A549 (cell line): Measurements from ENCODE around the gene DIO3. TPM values are rescaled to one million over a fixed set of nuclear protein-coding genes. Genes with fewer than 3 reads are reported as not detected.

Source experiments
- ATAC-seq, 2 experiments: fragments of 200-7000 bp in 1 of 2; fragments of >200 bp in 1 of 2; cut with Nextera tagmentation in 1 of 2; cut with Tn5 transposase in 1 of 2; 3 replicates each; pipeline versions ENCODE4 v1.8.0 to v1.9.1; 2018 to 2020; ENCODE audit warnings: mild to moderate bottlenecking in 1 of 2, moderate library complexity in 1 of 2
- CTCF ChIA-PET: fragments of 300-600 bp; sonication (Branson Sonifier 250); formaldehyde crosslinking; extraction: SDS; loops from one replicate; lab custom pipeline; 2021; ENCODE audit warnings: antibody characterized with exemption, inconsistent platforms; lab: Yijun Ruan, JAX
- POLR2A ChIA-PET: fragments of 350-600 bp; formaldehyde crosslinking; extraction: SDS; loops from one replicate; lab custom pipeline; 2021; ENCODE audit warnings: antibody characterized with exemption, inconsistent platforms; lab: Yijun Ruan, JAX
- DNase-seq, 2 experiments: peaks; one replicate each; pipeline versions ENCODE4 v3.0.0 to v3.0.0-alpha.2; 2011 to 2016; ENCODE audit warnings: low read depth in 1 of 2, low spot score in 1 of 2
- FAIRE-seq: peaks from 2 replicates; lab custom pipeline; 2011; peaks lifted over from hg19 to GRCh38; lab: Jason Lieb, UNC
- H3K27ac ChIP-seq, 2 experiments: fragments of >200 bp; sonication (Bioruptor Twin); formaldehyde crosslinking; 3 replicates each; pipeline ENCODE4 v1.5.1; 2016 to 2017
- H3K4me1 ChIP-seq: fragments of >200 bp; sonication (Bioruptor Twin); formaldehyde crosslinking; 3 replicates; pipeline ENCODE4 v1.6.1; 2016
- H3K4me2 ChIP-seq: fragments of >200 bp; sonication (Bioruptor Twin); formaldehyde crosslinking; 3 replicates; pipeline ENCODE4 v1.6.1; 2016
- H3K4me3 ChIP-seq: fragments of >200 bp; sonication (Bioruptor Twin); formaldehyde crosslinking; 3 replicates; pipeline ENCODE4 v1.5.1; 2016
- H3K9me3 ChIP-seq: fragments of >200 bp; sonication (Bioruptor Twin); formaldehyde crosslinking; 3 replicates; pipeline ENCODE4 v1.6.1; 2016
- CBX8 ChIP-seq: fragments of 200-600 bp; sonication (generic); IDR thresholded peaks from 2 replicates; pipeline ENCODE4 v1.6.1; 2016
- CTCF ChIP-seq: fragments of >200 bp; sonication (Bioruptor Twin); formaldehyde crosslinking; IDR thresholded peaks from 3 replicates; pipeline ENCODE4 v1.5.1; 2016
- EHMT2 ChIP-seq: fragments of 200-600 bp; sonication (generic); IDR thresholded peaks from 2 replicates; pipeline ENCODE4 v1.6.1; 2016; ENCODE audit warnings: antibody characterized with exemption, low read depth, mild to moderate bottlenecking, moderate library complexity
- EP300 ChIP-seq, 2 experiments: fragments of >200 bp; sonication (Bioruptor Twin); formaldehyde crosslinking; IDR thresholded peaks; 2 replicates in 1 of 2; 3 replicates in 1 of 2; pipeline ENCODE4 v1.6.1; 2016 to 2017
- HDAC2 ChIP-seq: fragments of 200-600 bp; sonication (generic); IDR thresholded peaks from 2 replicates; pipeline ENCODE4 v1.6.1; 2016
- HMGXB4 ChIP-seq: fragments of 250-450 bp; sonication (Bioruptor Pico); IDR thresholded peaks from 2 replicates; pipeline ENCODE4 v1.5.0; 2021; ENCODE audit warnings: mild to moderate bottlenecking, moderate library complexity, borderline replicate concordance
- JUN ChIP-seq, 2 experiments: fragments of >200 bp; sonication (Bioruptor Twin); formaldehyde crosslinking; IDR thresholded peaks; 2 replicates in 1 of 2; 3 replicates in 1 of 2; pipeline ENCODE4 v1.6.1; 2016 to 2017
- JUNB ChIP-seq: fragments of >200 bp; sonication (Bioruptor Twin); formaldehyde crosslinking; IDR thresholded peaks from 2 replicates; pipeline ENCODE4 v1.6.1; 2016
- KDM5A ChIP-seq: fragments of 200-600 bp; sonication (generic); IDR thresholded peaks from 2 replicates; pipeline ENCODE4 v1.6.1; 2016; ENCODE audit warnings: antibody characterized with exemption, mild to moderate bottlenecking
- NFE2L2 ChIP-seq: fragments of 150-350 bp; conservative IDR thresholded peaks from 2 replicates; pipeline ENCODE4 v1.6.1; 2014; ENCODE audit warnings: low read length
- PBX3 ChIP-seq: IDR thresholded peaks from 2 replicates; pipeline ENCODE4 v1.6.1; 2012
- POLR2AphosphoS2 ChIP-seq: conservative IDR thresholded peaks from 2 replicates; pipeline ENCODE4 v1.6.1; 2012; ENCODE audit warnings: low read length, improper control_type of control experiment, inconsistent platforms
- SMC3 ChIP-seq: fragments of >200 bp; sonication (Bioruptor Twin); formaldehyde crosslinking; IDR thresholded peaks from 3 replicates; pipeline ENCODE4 v1.6.1; 2018; ENCODE audit warnings: inconsistent platforms
- TP53 ChIP-seq: fragments of 250-450 bp; sonication (Bioruptor Pico); IDR thresholded peaks from 2 replicates; pipeline ENCODE4 v1.5.0; 2021; ENCODE audit warnings: mild to moderate bottlenecking, moderate library complexity
- ZNF302 ChIP-seq: fragments of 250-450 bp; sonication (Bioruptor Pico); IDR thresholded peaks from 2 replicates; pipeline ENCODE4 v1.9.0; 2021; ENCODE audit warnings: inconsistent platforms, mild to moderate bottlenecking, moderate library complexity
- ZSCAN20 ChIP-seq: fragments of 250-450 bp; sonication (Bioruptor Pico); IDR thresholded peaks from 2 replicates; pipeline ENCODE4 v1.8.0; 2022; ENCODE audit warnings: mild to moderate bottlenecking, moderate library complexity
- WGBS: methylation state at CpG from one replicate; pipeline ENCODE4 v1.1.6; 2017; ENCODE audit errors: missing lambda C conversion rate; 5-methylcytosine and 5-hydroxymethylcytosine counted together
- polyA minus RNA-seq: library from RNA; depleted of rRNA, polyadenylated mRNA; stranded (reverse); fragments of >200 nt; gene quantifications from 2 replicates; pipeline ENCODE4 v1.2.3, GENCODE V29; 2011; rRNA and poly(A)+ RNA removed
- polyA plus RNA-seq, 4 experiments: library from polyadenylated mRNA; depleted of rRNA in 3 of 4; stranded (reverse); fragments of >200 nt; fragmentation: RNase III in 1 of 4; extraction: RNeasy Plus Mini Kit Qiagen cat#74134 plus additional on column Dnase treatment in 1 of 4; gene quantifications; 2 replicates in 3 of 4; 3 replicates in 1 of 4; pipeline ENCODE4 v1.2.3, GENCODE V29; 2011 to 2017
- TF ChIP-seq, protein P1 (sequence below): fragments of 250-450 bp; sonication (Bioruptor Pico); IDR thresholded peaks from 2 replicates; pipeline ENCODE4 v1.5.0; 2020; ENCODE audit warnings: low read depth, mild to moderate bottlenecking, moderate library complexity
- TF ChIP-seq, protein P2 (sequence below): fragments of >200 bp; sonication (Bioruptor Twin); formaldehyde crosslinking; IDR thresholded peaks from 3 replicates; pipeline ENCODE4 v1.6.1; 2016
- TF ChIP-seq, protein P3 (sequence below): IDR thresholded peaks from 2 replicates; pipeline ENCODE4 v1.6.1; 2012

Gene DIO3
- 0.04 TPM in 1 of 2 replicates, not detected in the other for polyA plus RNA-seq (2011; rRNA removed)
- polyA plus RNA-seq (2012; cell fraction: cytosol; rRNA removed) = 0.09 and 0.14 TPM in 2 replicates
- polyA plus RNA-seq (2012; cell fraction: nucleus; rRNA removed) = 0.12 and 0.23 TPM in 2 replicates
- 0.08 to 0.09 TPM in 2 of 3 replicates, not detected in the other for polyA plus RNA-seq (2017; fragmentation: RNase III; extraction: RNeasy Plus Mini Kit Qiagen cat#74134 plus additional on column Dnase treatment)
- polyA minus RNA-seq = not detected in 2 replicates

- Histone ChIP-seq H3K27ac (no peak within 1 kb of the TSS), H3K4me1 (peaks cover 23% of the 10 kb centered on the region), H3K4me3 (no peak within 1 kb of the TSS), H3K9me3 (peaks cover 12% of the 10 kb centered on the region; the same call in 2 of the 3 replicates), H3K4me2 (no peak within 1 kb of the TSS)
- ChIA-PET POLR2A (no interaction called here), CTCF (no interaction called here)
- ATAC-seq = no peak
- FAIRE-seq = no peak
- TF ChIP-seq, protein P1, sequence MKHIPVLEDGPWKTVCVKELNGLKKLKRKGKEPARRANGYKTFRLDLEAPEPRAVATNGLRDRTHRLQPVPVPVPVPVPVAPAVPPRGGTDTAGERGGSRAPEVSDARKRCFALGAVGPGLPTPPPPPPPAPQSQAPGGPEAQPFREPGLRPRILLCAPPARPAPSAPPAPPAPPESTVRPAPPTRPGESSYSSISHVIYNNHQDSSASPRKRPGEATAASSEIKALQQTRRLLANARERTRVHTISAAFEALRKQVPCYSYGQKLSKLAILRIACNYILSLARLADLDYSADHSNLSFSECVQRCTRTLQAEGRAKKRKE (CRISPR knock-in tag) = no peak
- TF ChIP-seq CBX8 = no peak
- TF ChIP-seq HDAC2 = no peak
- TF ChIP-seq TP53 (CRISPR knock-in tag) = no peak
- TF ChIP-seq, protein P2, sequence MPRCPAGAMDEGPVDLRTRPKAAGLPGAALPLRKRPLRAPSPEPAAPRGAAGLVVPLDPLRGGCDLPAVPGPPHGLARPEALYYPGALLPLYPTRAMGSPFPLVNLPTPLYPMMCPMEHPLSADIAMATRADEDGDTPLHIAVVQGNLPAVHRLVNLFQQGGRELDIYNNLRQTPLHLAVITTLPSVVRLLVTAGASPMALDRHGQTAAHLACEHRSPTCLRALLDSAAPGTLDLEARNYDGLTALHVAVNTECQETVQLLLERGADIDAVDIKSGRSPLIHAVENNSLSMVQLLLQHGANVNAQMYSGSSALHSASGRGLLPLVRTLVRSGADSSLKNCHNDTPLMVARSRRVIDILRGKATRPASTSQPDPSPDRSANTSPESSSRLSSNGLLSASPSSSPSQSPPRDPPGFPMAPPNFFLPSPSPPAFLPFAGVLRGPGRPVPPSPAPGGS = no peak
- TF ChIP-seq ZSCAN20 = no peak
- TF ChIP-seq EHMT2 = no peak
- no peak for TF ChIP-seq KDM5A
- no peak for TF ChIP-seq SMC3
- no peak for TF ChIP-seq PBX3
- no peak for TF ChIP-seq HMGXB4 (CRISPR knock-in tag)
- no peak for TF ChIP-seq ZNF302 (CRISPR knock-in tag)
- no peak for TF ChIP-seq CTCF
- TF ChIP-seq, protein P3, sequence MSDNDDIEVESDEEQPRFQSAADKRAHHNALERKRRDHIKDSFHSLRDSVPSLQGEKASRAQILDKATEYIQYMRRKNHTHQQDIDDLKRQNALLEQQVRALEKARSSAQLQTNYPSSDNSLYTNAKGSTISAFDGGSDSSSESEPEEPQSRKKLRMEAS = no peak
- no peak for TF ChIP-seq EP300 (IDR thresholded peaks at IDR 0.05)
- TF ChIP-seq NFE2L2 = no peak
- no peak for TF ChIP-seq JUNB
- TF ChIP-seq JUN (IDR thresholded peaks at IDR 0.05) = no peak
- no peak for TF ChIP-seq POLR2AphosphoS2
- 95% methylated on average over 50 of the region's 73 CpGs for WGBS
- DNase-seq = no peak
These were observed at the start of gene DIO3 for GRCh38 chr14:101561145-101561896. DIO3 (plus strand) TSS chr14:101561495.
